Breast epithelium (tissue), 4 donors: ENCODE data around the gene GFM2. TPM values are rescaled to one million over a fixed set of nuclear protein-coding genes. Genes with fewer than 3 reads are reported as not detected.
A peak's percentile ranks its signal among the peaks of the same experiment; 100 is the strongest.
"Not testable (repeated sequence)": the region's sequence is repeated elsewhere in the genome, so short reads cannot be mapped to it uniquely, and the experiment has no call there.

ENCODE experiments used
- DNase-seq, 2 donors: peaks; one replicate each; pipeline ENCODE4 v3.0.0-alpha.2; 2019; ENCODE audit warnings: low spot score in 2 of 2
- H3K27ac ChIP-seq, 2 donors: fragments of 200-600 bp; sonication (generic) in 1 of 2; one replicate each; pipeline ENCODE4 v1.5.1; 2016 to 2019; ENCODE audit warnings: mild to moderate bottlenecking in 1 of 2
- H3K27me3 ChIP-seq, 2 donors: fragments of 200-600 bp; sonication (generic) in 1 of 2; one replicate each; pipeline versions ENCODE4 v1.5.1 to v1.6.0; 2017 to 2019; ENCODE audit warnings: control low read depth in 1 of 2, mild to moderate bottlenecking in 1 of 2
- H3K36me3 ChIP-seq: fragments of 200-600 bp; one replicate; pipeline ENCODE4 v1.5.1; 2019
- H3K4me1 ChIP-seq, 2 donors: fragments of 200-600 bp; sonication (generic); one replicate each; pipeline ENCODE4 v1.5.1; 2016 to 2019; ENCODE audit warnings: control low read depth in 1 of 2
- H3K4me3 ChIP-seq, 3 donors: fragments of 200-600 bp; sonication (generic); 1 replicate in 2 of 3; 2 replicates in 1 of 3; pipeline ENCODE4 v1.5.1; 2016 to 2019; ENCODE audit warnings: mild to moderate bottlenecking in 3 of 3, moderate library complexity in 2 of 3
- H3K9me3 ChIP-seq, 2 donors: fragments of 200-600 bp; sonication (generic) in 1 of 2; one replicate each; pipeline ENCODE4 v1.5.1; 2016 to 2019; ENCODE audit warnings: control low read depth in 1 of 2
- CTCF ChIP-seq, 3 donors: fragments of 450-650 bp; IDR thresholded peaks; one replicate each; pipeline ENCODE4 v1.5.1; 2016 to 2017; ENCODE audit warnings: antibody characterized with exemption in 3 of 3, mild to moderate bottlenecking in 3 of 3, moderate library complexity in 3 of 3
- POLR2A ChIP-seq: fragments of 450-650 bp; IDR thresholded peaks from one replicate; pipeline ENCODE4 v1.6.1; 2016; ENCODE audit warnings: antibody characterized with exemption, mild to moderate bottlenecking, moderate library complexity
- POLR2AphosphoS5 ChIP-seq, 3 donors: sonication (generic); formaldehyde crosslinking; IDR thresholded peaks; one replicate each; pipeline ENCODE4 v1.6.1; 2017; ENCODE audit warnings: antibody characterized with exemption in 3 of 3
- intact Hi-C: fragments of 100-400 bp; cut with DNase I; formaldehyde crosslinking; loops from one replicate; pipeline ENCODE4 v1.15.1; 2023; ENCODE audit warnings: low total_unique reads
- total RNA-seq, 3 donors: library from RNA; depleted of rRNA; stranded (reverse); fragments of >200 nt; gene quantifications; one replicate each; pipeline ENCODE4 v1.1.0, GENCODE V29; 2016

Gene GFM2
- total RNA-seq, 3 donors from 2014 or later, result 21.0 to 30.3 (median 24.3) TPM

DNA sequence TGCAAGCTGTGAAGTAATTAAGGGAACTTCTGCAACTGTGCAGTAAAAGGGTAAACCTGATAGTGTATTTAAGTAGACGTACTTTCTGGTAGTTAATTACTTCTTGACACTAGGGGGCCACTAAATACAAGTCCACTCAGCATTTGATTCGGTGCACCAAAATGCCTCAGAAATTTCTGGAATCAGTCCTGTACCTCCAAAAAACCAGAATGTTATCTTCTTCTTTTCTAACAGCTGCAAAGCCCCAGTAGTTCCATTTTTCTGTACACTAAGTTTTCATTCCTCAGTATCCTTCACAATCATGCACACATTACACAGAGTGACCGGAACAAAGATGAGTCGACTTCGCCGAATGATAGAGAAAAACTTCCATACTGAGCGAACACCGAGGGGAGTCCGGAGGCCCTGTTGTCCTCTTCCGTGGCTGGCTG lies 484 bp downstream of the GFM2 start:
- Histone ChIP-seq H3K27ac (peak overlapping the region; percentile 79 to 84), H3K9me3 (no peaks in the 10 kb centered on the region), H3K4me1 (peaks cover 0 to 16% of the 10 kb centered on the region in 2 donors), H3K27me3 (no peaks in the 10 kb centered on the region), H3K36me3 (no peaks in the 10 kb centered on the region), H3K4me3 (peak overlapping the region; percentile 62 to 96 (median 82))
- TF ChIP-seq POLR2AphosphoS5 (IDR thresholded peaks at IDR 0.05), result no peak
- intact Hi-C loops, result no loop called here
- DNase-seq, result no peak

DNA sequence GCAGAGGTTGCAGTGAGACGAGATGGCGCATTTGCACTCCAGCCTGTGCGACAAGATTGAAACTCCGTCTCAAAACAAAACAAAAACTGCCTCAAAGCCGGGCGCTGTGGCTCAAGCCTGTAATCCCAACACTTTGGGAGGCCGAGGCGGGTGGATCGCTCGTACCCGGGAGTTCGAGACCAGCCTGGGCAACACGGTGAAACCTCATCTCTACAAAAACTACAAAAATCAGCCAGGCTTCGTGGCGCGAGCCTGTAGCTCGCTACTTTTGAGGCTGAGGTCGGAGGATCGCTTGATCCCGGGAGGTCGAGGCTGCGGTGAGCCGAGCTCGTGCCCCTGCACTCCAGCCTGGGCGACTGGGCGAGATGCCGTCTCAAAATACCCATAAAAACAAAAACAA lies 988 bp downstream of the GFM2 start:
- intact Hi-C loops, result no loop called here
- Histone ChIP-seq H3K27me3 (no peaks in the 10 kb centered on the region), H3K9me3 (no peaks in the 10 kb centered on the region), H3K4me3 (peak overlapping the region; percentile 62 to 96 (median 82)), H3K27ac (no peak overlapping the region), H3K4me1 (peaks cover 0 to 16% of the 10 kb centered on the region in 2 donors), H3K36me3 (no peaks in the 10 kb centered on the region)
- TF ChIP-seq CTCF (IDR thresholded peaks at IDR 0.05), result no peak
- no peak for TF ChIP-seq POLR2A
- TF ChIP-seq POLR2AphosphoS5 (IDR thresholded peaks at IDR 0.05), result no peak
- no peak for DNase-seq

- H3K9me3 ChIP-seq, result no peaks in the 10 kb centered on the region
- H3K27ac ChIP-seq, result no peak overlapping the region
- TF ChIP-seq POLR2A (no peak), POLR2AphosphoS5 (IDR thresholded peaks at IDR 0.05) (no peak)
- H3K4me1 ChIP-seq, result peaks cover 0 to 16% of the 10 kb centered on the region in 2 donors
- peak overlapping the region in 2 of 3 donors; percentile 82 to 96 for H3K4me3 ChIP-seq
- no peaks in the 10 kb centered on the region for H3K36me3 ChIP-seq
- intact Hi-C loops, result no loop called here
- DNase-seq, result no peak
- H3K27me3 ChIP-seq, result no peaks in the 10 kb centered on the region
These were observed 1.7 kb downstream of the GFM2 start for GRCh38 chr5:74765201-74765600.

- DNase-seq, result no peak
- Histone ChIP-seq H3K4me1 (peaks cover 0 to 16% of the 10 kb centered on the region in 2 donors), H3K27ac (no peak overlapping the region), H3K9me3 (no peaks in the 10 kb centered on the region), H3K4me3 (no peak overlapping the region), H3K36me3 (no peaks in the 10 kb centered on the region), H3K27me3 (no peaks in the 10 kb centered on the region)
- intact Hi-C loops, result no loop called here
- TF ChIP-seq POLR2AphosphoS5 (IDR thresholded peaks at IDR 0.05) (no peak), POLR2A (no peak), CTCF (IDR thresholded peaks at IDR 0.05) (no peak)
These were observed 3.4 kb downstream of the GFM2 start for GRCh38 chr5:74763504-74763903.

DNA sequence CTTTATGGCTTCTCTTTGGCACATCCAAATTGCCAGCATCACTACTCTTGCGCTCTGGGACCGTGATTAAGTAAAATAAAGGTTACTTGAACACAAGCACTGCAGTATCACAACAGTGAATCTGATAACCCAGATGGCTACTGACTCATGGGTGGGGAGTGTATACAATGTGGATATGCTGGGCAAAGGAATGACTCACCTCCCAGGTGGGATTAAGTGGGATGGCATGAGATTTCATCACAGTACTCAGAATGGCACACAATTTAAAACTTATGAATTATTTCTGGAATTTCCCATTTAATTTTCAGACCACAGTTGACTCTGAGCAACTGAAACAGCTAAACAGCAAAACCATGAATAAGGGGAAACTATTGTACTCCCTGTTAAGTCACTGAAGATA lies 4.3 kb downstream of the GFM2 start:
- DNase-seq, result no peak
- no peak overlapping the region for H3K4me3 ChIP-seq
- no peaks in the 10 kb centered on the region for H3K27me3 ChIP-seq
- no peaks in the 10 kb centered on the region for H3K9me3 ChIP-seq
- peaks cover 0 to 10% of the 10 kb centered on the region in 2 donors for H3K4me1 ChIP-seq
- no peaks in the 10 kb centered on the region for H3K36me3 ChIP-seq
- no peak overlapping the region for H3K27ac ChIP-seq
- intact Hi-C loops, result no loop called here
- no peak for TF ChIP-seq CTCF (IDR thresholded peaks at IDR 0.05)
- TF ChIP-seq POLR2AphosphoS5 (IDR thresholded peaks at IDR 0.05), result no peak
- TF ChIP-seq POLR2A, result no peak

GRCh38 chr5:74761241-74761640 lies 5.7 kb downstream of the GFM2 start:
- Histone ChIP-seq H3K9me3 (peaks cover 0 to 2% of the 10 kb centered on the region in 2 donors), H3K27ac (no peak overlapping the region), H3K36me3 (peaks cover 9% of the 10 kb centered on the region), H3K27me3 (no peaks in the 10 kb centered on the region), H3K4me1 (peaks cover 0 to 10% of the 10 kb centered on the region in 2 donors), H3K4me3 (no peak overlapping the region)
- no peak for DNase-seq
- no peak for TF ChIP-seq POLR2AphosphoS5 (IDR thresholded peaks at IDR 0.05)
- TF ChIP-seq POLR2A, result no peak
- TF ChIP-seq CTCF (IDR thresholded peaks at IDR 0.05), result no peak
- intact Hi-C loops, result no loop called here

DNA sequence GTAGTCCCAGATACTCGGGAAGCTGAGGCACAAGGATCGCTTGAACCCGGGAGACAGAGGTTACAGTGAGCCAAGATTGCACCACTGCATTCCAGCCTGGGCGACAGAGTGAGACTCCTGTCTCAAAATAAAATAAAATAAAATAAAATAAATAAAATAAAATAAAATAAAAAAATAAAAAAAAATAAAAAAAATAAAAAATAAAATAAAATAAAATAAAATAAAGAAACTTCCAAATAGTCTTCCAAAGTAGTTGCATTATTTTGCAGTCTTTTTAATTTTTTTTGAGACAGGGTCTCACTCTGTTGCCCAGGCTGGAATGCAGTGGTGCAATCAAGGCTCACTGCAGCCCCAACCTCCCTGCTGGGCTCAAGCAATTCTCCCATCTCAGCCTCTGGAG lies 18.2 kb downstream of the GFM2 start:
- H3K36me3 ChIP-seq, H3K4me3 ChIP-seq, H3K27ac ChIP-seq, DNase-seq, intact Hi-C loops, H3K9me3 ChIP-seq, H3K4me1 ChIP-seq, H3K27me3 ChIP-seq: not testable (repeated sequence)
